Keratinocyte (primary cell): Measurements from ENCODE around the gene SERP2.

Experiments used
- EZH2 ChIP-seq: IDR thresholded peaks from one replicate; pipeline ENCODE4 v1.6.1; 2012; ENCODE audit warnings: inconsistent platforms, mild to moderate bottlenecking, low read length, moderate library complexity
- TF ChIP-seq, protein P1 (sequence below), 3 experiments: IDR thresholded peaks in 1 of 3; conservative IDR thresholded peaks in 1 of 3; optimal IDR thresholded peaks in 1 of 3; 2 replicates in 2 of 3; 3 replicates in 1 of 3; pipeline versions ENCODE3 to v1.5.1; 2011; ENCODE audit warnings: low read length in 3 of 3, mild to moderate bottlenecking in 3 of 3, moderate library complexity in 2 of 3, control low read depth in 1 of 3, inconsistent platforms in 1 of 3; ENCODE audit not compliant: insufficient read depth in 2 of 3; ENCODE audit errors: extremely low read depth in 1 of 3

DNA sequence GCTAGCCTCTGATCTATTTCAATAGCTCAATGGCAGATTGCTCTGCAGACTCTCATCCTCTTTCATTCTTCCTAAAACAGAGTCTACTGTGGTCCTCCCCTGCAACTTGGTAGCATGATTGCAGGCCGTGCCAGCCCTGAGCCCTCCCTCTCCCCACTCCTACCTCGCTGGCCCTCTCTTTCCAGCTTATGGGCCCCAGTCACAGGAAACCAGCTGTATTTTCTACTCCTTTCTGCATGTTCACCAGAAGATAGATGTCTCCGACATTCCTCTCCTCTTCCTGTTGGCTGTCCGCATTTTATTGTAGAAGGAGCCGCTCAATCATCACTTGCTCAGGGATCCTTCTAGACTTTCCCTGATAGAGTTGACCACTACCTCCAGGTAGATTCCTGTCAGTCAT, 50.2 kb downstream of the SERP2 start:
- no peak for TF ChIP-seq EZH2
- TF ChIP-seq, protein P1, sequence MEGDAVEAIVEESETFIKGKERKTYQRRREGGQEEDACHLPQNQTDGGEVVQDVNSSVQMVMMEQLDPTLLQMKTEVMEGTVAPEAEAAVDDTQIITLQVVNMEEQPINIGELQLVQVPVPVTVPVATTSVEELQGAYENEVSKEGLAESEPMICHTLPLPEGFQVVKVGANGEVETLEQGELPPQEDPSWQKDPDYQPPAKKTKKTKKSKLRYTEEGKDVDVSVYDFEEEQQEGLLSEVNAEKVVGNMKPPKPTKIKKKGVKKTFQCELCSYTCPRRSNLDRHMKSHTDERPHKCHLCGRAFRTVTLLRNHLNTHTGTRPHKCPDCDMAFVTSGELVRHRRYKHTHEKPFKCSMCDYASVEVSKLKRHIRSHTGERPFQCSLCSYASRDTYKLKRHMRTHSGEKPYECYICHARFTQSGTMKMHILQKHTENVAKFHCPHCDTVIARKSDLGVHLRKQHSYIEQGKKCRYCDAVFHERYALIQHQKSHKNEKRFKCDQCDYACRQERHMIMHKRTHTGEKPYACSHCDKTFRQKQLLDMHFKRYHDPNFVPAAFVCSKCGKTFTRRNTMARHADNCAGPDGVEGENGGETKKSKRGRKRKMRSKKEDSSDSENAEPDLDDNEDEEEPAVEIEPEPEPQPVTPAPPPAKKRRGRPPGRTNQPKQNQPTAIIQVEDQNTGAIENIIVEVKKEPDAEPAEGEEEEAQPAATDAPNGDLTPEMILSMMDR (optimal IDR thresholded peaks at IDR 0.05 in 1 of 3, IDR thresholded peaks at IDR 0.05 in 1 of 3, conservative IDR thresholded peaks at IDR 0.05 in 1 of 3; ENCODE audit: extremely low read depth in 1 of 3, insufficient read depth in 2 of 3, low read length in 3 of 3), result no peak
